ENCODE data around the gene CEMIP. TPM values are rescaled to one million over a fixed set of nuclear protein-coding genes. Genes with fewer than 3 reads are reported as not detected.

The CEMIP gene
- total RNA-seq, 1 experiment from 2014 or later = 0.07 TPM

GRCh38 chr15:80971143-80971542, 192.0 kb downstream of the CEMIP start:
- Histone ChIP-seq H3K36me3 (ENCODE audit: control insufficient read depth, insufficient read depth, low read length) (peaks cover 1% of the 10 kb centered on the region; the same call in 1 of the 2 replicates), H3K27me3 (replicated peaks; ENCODE audit: control insufficient read depth, insufficient read depth, low read length) (no peaks in the 10 kb centered on the region), H3K4me3 (ENCODE audit: low read depth, low read length) (no peak overlapping the region), H3K9me3 (no peaks in the 10 kb centered on the region), H3K4me1 (peaks cover 21% of the 10 kb centered on the region)
- Mint-ChIP-seq H3K4me3 (ENCODE audit: unreplicated experiment) (no peak overlapping the region), H3K27ac (ENCODE audit: unreplicated experiment) (no peak overlapping the region), H3K4me1 (ENCODE audit: low read depth, unreplicated experiment) (peaks cover 14% of the 10 kb centered on the region), H3K9me3 (ENCODE audit: unreplicated experiment) (no peaks in the 10 kb centered on the region), H3K36me3 (ENCODE audit: insufficient read depth, unreplicated experiment) (peaks cover 5% of the 10 kb centered on the region), H3K27me3 (ENCODE audit: insufficient read depth, unreplicated experiment) (no peaks in the 10 kb centered on the region)
- CTCF ChIA-PET = no interaction called here
- POLR2A ChIA-PET = no interaction called here
- no peak for TF ChIP-seq CTCF (IDR thresholded peaks at IDR 0.05; ENCODE audit: insufficient read depth in 1 of 2, low read depth in 1 of 2, low read length in 1 of 2, severe bottlenecking in 1 of 2, unreplicated experiment in 1 of 2)
- BruUV-seq (replicated peaks) = no TSS peak
- DNase-seq = no peak
- intact Hi-C loops (cut with micrococcal nuclease; ENCODE audit: unreplicated experiment) = loop anchor here (10.0 kb wide), 1 partner anchor 294 kb away; no protein-coding TSS in a partner anchor

- H3K36me3 ChIP-seq (ENCODE audit: control insufficient read depth, insufficient read depth, low read length) = peaks cover 1% of the 10 kb centered on the region; the same call in 1 of the 2 replicates
- no peak overlapping the region for H3K4me3 ChIP-seq (ENCODE audit: low read depth, low read length)
- CTCF ChIA-PET = no interaction called here
- TF ChIP-seq CTCF (IDR thresholded peaks at IDR 0.05; ENCODE audit: insufficient read depth in 1 of 2, low read depth in 1 of 2, low read length in 1 of 2, severe bottlenecking in 1 of 2, unreplicated experiment in 1 of 2) = no peak
- H3K27me3 Mint-ChIP-seq (ENCODE audit: insufficient read depth, unreplicated experiment) = no peaks in the 10 kb centered on the region
- POLR2A ChIA-PET = no interaction called here
- H3K4me1 Mint-ChIP-seq (ENCODE audit: low read depth, unreplicated experiment) = peaks cover 7% of the 10 kb centered on the region
- peaks cover 11% of the 10 kb centered on the region for H3K4me1 ChIP-seq
- BruUV-seq (replicated peaks) = no TSS peak
- intact Hi-C loops (cut with micrococcal nuclease; ENCODE audit: unreplicated experiment) = loop anchor here (10.0 kb wide), 1 partner anchor 293 kb away; no protein-coding TSS in a partner anchor
- no peak overlapping the region for H3K27ac Mint-ChIP-seq (ENCODE audit: unreplicated experiment)
- peaks cover 11% of the 10 kb centered on the region for H3K36me3 Mint-ChIP-seq (ENCODE audit: insufficient read depth, unreplicated experiment)
- no peaks in the 10 kb centered on the region for H3K9me3 Mint-ChIP-seq (ENCODE audit: unreplicated experiment)
- DNase-seq = no peak
- H3K27me3 ChIP-seq (replicated peaks; ENCODE audit: control insufficient read depth, insufficient read depth, low read length) = no peaks in the 10 kb centered on the region
- H3K4me3 Mint-ChIP-seq (ENCODE audit: unreplicated experiment) = no peak overlapping the region
- no peaks in the 10 kb centered on the region for H3K9me3 ChIP-seq
Observed at GRCh38 chr15:80972276-80972675, 193.1 kb downstream of the CEMIP start.

- POLR2A ChIA-PET = no interaction called here
- peaks cover 1% of the 10 kb centered on the region; the same call in 1 of the 2 replicates for H3K36me3 ChIP-seq (ENCODE audit: control insufficient read depth, insufficient read depth, low read length)
- intact Hi-C loops (cut with micrococcal nuclease; ENCODE audit: unreplicated experiment) = loop anchor here (10.0 kb wide), 1 partner anchor 290 kb away; no protein-coding TSS in a partner anchor
- no peak for DNase-seq
- Mint-ChIP-seq H3K4me3 (ENCODE audit: unreplicated experiment) (no peak overlapping the region), H3K36me3 (ENCODE audit: insufficient read depth, unreplicated experiment) (peaks cover 30% of the 10 kb centered on the region), H3K9me3 (ENCODE audit: unreplicated experiment) (no peaks in the 10 kb centered on the region), H3K27ac (ENCODE audit: unreplicated experiment) (no peak overlapping the region), H3K4me1 (ENCODE audit: low read depth, unreplicated experiment) (peaks cover 13% of the 10 kb centered on the region), H3K27me3 (ENCODE audit: insufficient read depth, unreplicated experiment) (no peaks in the 10 kb centered on the region)
- H3K4me1 ChIP-seq = no peaks in the 10 kb centered on the region
- no peaks in the 10 kb centered on the region for H3K27me3 ChIP-seq (replicated peaks; ENCODE audit: control insufficient read depth, insufficient read depth, low read length)
- H3K9me3 ChIP-seq = no peaks in the 10 kb centered on the region
- CTCF ChIA-PET = interaction anchor here (0.9 kb wide), 1 partner anchor 198 kb away, joined by 3 read pairs; no protein-coding TSS in a partner anchor
- BruUV-seq (replicated peaks) = no TSS peak
- TF ChIP-seq CTCF (IDR thresholded peaks at IDR 0.05; ENCODE audit: insufficient read depth in 1 of 2, low read depth in 1 of 2, low read length in 1 of 2, severe bottlenecking in 1 of 2, unreplicated experiment in 1 of 2) = no peak
- no peak overlapping the region for H3K4me3 ChIP-seq (ENCODE audit: low read depth, low read length)
Observed at GRCh38 chr15:80974914-80975313, 195.7 kb downstream of the CEMIP start.
